Naive thymus-derived CD4-positive, alpha-beta T cell (primary cell): ENCODE results near the gene ZNF445. TPM values are rescaled to one million over a fixed set of nuclear protein-coding genes. Genes with fewer than 3 reads are reported as not detected.
A peak's percentile ranks its signal among the peaks of the same experiment; 100 is the strongest.

ENCODE experiments used
- ATAC-seq: fragments of 150-1000 bp; cut with Tn5 transposase; 2 replicates; pipeline ENCODE4 v1.10.0; 2021; ENCODE audit warnings: mild to moderate bottlenecking, moderate library complexity
- CTCF ChIA-PET: fragments of 350-600 bp; sonication (Branson Sonifier 250); formaldehyde crosslinking; loops from one replicate; lab custom pipeline; 2021; ENCODE audit warnings: antibody characterized with exemption; lab: Charles Lee
- POLR2A ChIA-PET: fragments of 350-600 bp; sonication (Branson Sonifier 250); formaldehyde crosslinking; loops from one replicate; lab custom pipeline; 2021; ENCODE audit warnings: antibody characterized with exemption, inconsistent platforms; lab: Charles Lee
- DNase-seq, 9 donors: peaks; one replicate each; pipeline versions ENCODE4 v3.0.0 to v3.0.0-alpha.2; 2020 to 2022; ENCODE audit warnings: mixed read lengths in 1 of 9
- H3K27ac ChIP-seq: one replicate; pipeline ENCODE4 v1.7.0; 2013; ENCODE audit warnings: mild to moderate bottlenecking, low read depth, low read length, moderate library complexity
- H3K27me3 ChIP-seq, 2 donors: one replicate each; pipeline ENCODE4 v1.7.0; 2013; ENCODE audit warnings: low read length in 2 of 2, mild to moderate bottlenecking in 2 of 2, moderate library complexity in 2 of 2; ENCODE audit not compliant: control insufficient read depth in 2 of 2, insufficient read depth in 2 of 2
- H3K36me3 ChIP-seq, 3 experiments: 1 replicate in 2 of 3; 2 replicates in 1 of 3; pipeline ENCODE4 v1.7.0; 2013; ENCODE audit warnings: low read length in 3 of 3, mild to moderate bottlenecking in 3 of 3, moderate library complexity in 1 of 3; ENCODE audit not compliant: insufficient read depth in 3 of 3, control insufficient read depth in 2 of 3
- H3K4me1 ChIP-seq, 2 donors: one replicate each; pipeline ENCODE4 v1.7.0; 2013; ENCODE audit warnings: low read length in 2 of 2, mild to moderate bottlenecking in 2 of 2, moderate library complexity in 1 of 2; ENCODE audit not compliant: control insufficient read depth in 2 of 2, insufficient read depth in 2 of 2
- H3K4me3 ChIP-seq: 2 replicates; pipeline ENCODE4 v1.7.0; 2013; ENCODE audit warnings: mild to moderate bottlenecking, low read length
- H3K9me3 ChIP-seq, 3 experiments: 1 replicate in 2 of 3; 2 replicates in 1 of 3; pipeline ENCODE4 v1.7.0; 2013; ENCODE audit warnings: low read length in 3 of 3; ENCODE audit not compliant: control insufficient read depth in 2 of 3
- H3K27ac Mint-ChIP-seq, 9 donors: one replicate each; pipeline ENCODE4 v1.8.0; 2020 to 2022; ENCODE audit warnings: mixed read lengths in 9 of 9, mild to moderate bottlenecking in 8 of 9, moderate library complexity in 5 of 9, inconsistent platforms in 2 of 9
- H3K27me3 Mint-ChIP-seq, 5 donors: one replicate each; pipeline ENCODE4 v1.8.0; 2021 to 2022; ENCODE audit warnings: mixed read lengths in 5 of 5, mild to moderate bottlenecking in 1 of 5
- H3K36me3 Mint-ChIP-seq, 5 donors: one replicate each; pipeline ENCODE4 v1.8.0; 2020 to 2022; ENCODE audit warnings: mixed read lengths in 5 of 5, mild to moderate bottlenecking in 3 of 5, inconsistent platforms in 1 of 5
- H3K4me1 Mint-ChIP-seq, 7 donors: one replicate each; pipeline ENCODE4 v1.8.0; 2020 to 2022; ENCODE audit warnings: mixed read lengths in 7 of 7, mild to moderate bottlenecking in 3 of 7, inconsistent platforms in 1 of 7
- H3K4me3 Mint-ChIP-seq, 10 donors: one replicate each; pipeline ENCODE4 v1.8.0; 2020 to 2022; ENCODE audit warnings: mild to moderate bottlenecking in 10 of 10, mixed read lengths in 10 of 10, moderate library complexity in 6 of 10, inconsistent platforms in 2 of 10
- H3K9me3 Mint-ChIP-seq, 11 donors: one replicate each; pipeline ENCODE4 v1.8.0; 2020 to 2022; ENCODE audit warnings: mixed read lengths in 11 of 11, mild to moderate bottlenecking in 4 of 11, inconsistent platforms in 1 of 11, moderate library complexity in 1 of 11
- intact Hi-C, 2 donors: fragments of 100-400 bp; cut with micrococcal nuclease; formaldehyde crosslinking; loops; one replicate each; pipeline ENCODE4 v1.15.1; 2023
- polyA plus RNA-seq, 2 donors: library from polyadenylated mRNA; unstranded; fragments of 300-500 nt; fragmentation: Illumina TruSeq; gene quantifications; one replicate each; pipeline ENCODE4 v1.2.3, GENCODE V29; 2021
- total RNA-seq, 6 experiments: library from RNA in 5 of 6; stranded (reverse) in 5 of 6; gene quantifications; 1 replicate in 5 of 6; 2 replicates in 1 of 6; pipeline ENCODE4 v1.2.3 and lab custom pipeline; 2021 to 2026

Gene ZNF445
- total and polyA plus RNA-seq, 7 experiments from 2014 or later = 5.1 to 37.6 (median 17.3) TPM

DNA sequence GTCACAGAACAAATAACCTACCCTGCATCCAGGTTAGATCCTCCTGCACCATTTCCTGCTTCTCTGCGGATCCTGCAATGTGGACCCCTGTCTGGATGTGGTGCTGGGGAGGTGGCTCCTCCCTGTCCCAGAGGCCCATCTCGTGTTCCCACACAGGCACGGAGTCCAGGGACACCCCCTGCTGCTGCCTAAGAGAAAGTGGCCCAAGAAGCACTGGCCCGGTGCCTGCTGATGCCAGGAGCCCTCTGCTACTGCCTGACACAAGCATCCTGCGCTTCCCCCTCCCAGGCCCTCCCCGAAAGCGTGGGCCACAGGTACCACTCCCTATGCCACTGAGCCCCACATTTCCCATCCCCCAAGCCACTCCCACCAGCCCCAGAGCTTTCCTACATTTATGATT is 48.6 kb downstream of the ZNF445 start:
- no peaks in the 10 kb centered on the region for H3K4me1 ChIP-seq
- POLR2A ChIA-PET = no interaction called here
- CTCF ChIA-PET = no interaction called here

GRCh38 chr3:44427683-44428082 is 49.8 kb downstream of the ZNF445 start:
- H3K4me3 Mint-ChIP-seq = peak overlapping the region in 1 of 10 donors; percentile 37
- CTCF ChIA-PET = no interaction called here
- no peak for DNase-seq
- Histone ChIP-seq H3K9me3 (no peaks in the 10 kb centered on the region), H3K27me3 (no peaks in the 10 kb centered on the region), H3K4me1 (no peaks in the 10 kb centered on the region), H3K36me3 (no peaks in the 10 kb centered on the region), H3K4me3 (no peak overlapping the region), H3K27ac (no peak overlapping the region)
- H3K4me1 Mint-ChIP-seq = peaks cover 0 to 2% (median 0%) of the 10 kb centered on the region in 7 donors
- POLR2A ChIA-PET = no interaction called here
- no peaks in the 10 kb centered on the region for H3K9me3 Mint-ChIP-seq
- intact Hi-C loops = no loop called here
- no peak overlapping the region for H3K27ac Mint-ChIP-seq
- no peaks in the 10 kb centered on the region for H3K36me3 Mint-ChIP-seq
- H3K27me3 Mint-ChIP-seq = peaks cover 0 to 7% (median 4%) of the 10 kb centered on the region in 5 donors
- ATAC-seq = no peak

More for the DNA sequence above, 48.6 kb downstream of the ZNF445 start:
- intact Hi-C loops = no loop called here
- Mint-ChIP-seq H3K4me1 (peaks cover 0 to 2% (median 0%) of the 10 kb centered on the region in 7 donors), H3K9me3 (no peaks in the 10 kb centered on the region), H3K27ac (no peak overlapping the region), H3K4me3 (no peak overlapping the region), H3K27me3 (peaks cover 0 to 7% (median 4%) of the 10 kb centered on the region in 5 donors), H3K36me3 (no peaks in the 10 kb centered on the region)
- DNase-seq (no peak), ATAC-seq (no peak)
- Histone ChIP-seq H3K36me3 (no peaks in the 10 kb centered on the region), H3K4me3 (no peak overlapping the region), H3K27ac (no peak overlapping the region), H3K9me3 (no peaks in the 10 kb centered on the region), H3K27me3 (no peaks in the 10 kb centered on the region)

GRCh38 chr3:44424758-44425157 is 52.7 kb downstream of the ZNF445 start:
- H3K27me3 Mint-ChIP-seq = peaks cover 0 to 11% (median 4%) of the 10 kb centered on the region in 5 donors
- Histone ChIP-seq H3K27me3 (no peaks in the 10 kb centered on the region), H3K4me1 (no peaks in the 10 kb centered on the region), H3K36me3 (no peaks in the 10 kb centered on the region), H3K4me3 (no peak overlapping the region), H3K9me3 (no peaks in the 10 kb centered on the region), H3K27ac (no peak overlapping the region)
- no peaks in the 10 kb centered on the region for H3K36me3 Mint-ChIP-seq
- H3K9me3 Mint-ChIP-seq = no peaks in the 10 kb centered on the region
- H3K4me1 Mint-ChIP-seq = peaks cover 0 to 2% (median 0%) of the 10 kb centered on the region in 7 donors
- H3K4me3 Mint-ChIP-seq = no peak overlapping the region
- CTCF ChIA-PET = no interaction called here
- intact Hi-C loops = no loop called here
- POLR2A ChIA-PET = interaction anchor here (0.6 kb wide), 1 partner anchor 86 kb away, joined by 3 read pairs; no protein-coding TSS in a partner anchor
- no peak overlapping the region for H3K27ac Mint-ChIP-seq
- ATAC-seq (no peak), DNase-seq (no peak)

GRCh38 chr3:44421280-44421679 is 56.2 kb downstream of the ZNF445 start:
- H3K27ac Mint-ChIP-seq = no peak overlapping the region
- Histone ChIP-seq H3K27me3 (no peaks in the 10 kb centered on the region), H3K4me3 (no peak overlapping the region), H3K4me1 (no peaks in the 10 kb centered on the region), H3K27ac (no peak overlapping the region), H3K36me3 (no peaks in the 10 kb centered on the region), H3K9me3 (no peaks in the 10 kb centered on the region)
- DNase-seq = no peak
- peaks cover 0 to 11% (median 6%) of the 10 kb centered on the region in 5 donors for H3K27me3 Mint-ChIP-seq
- ATAC-seq = no peak
- ChIA-PET CTCF (no interaction called here), POLR2A (no interaction called here)
- H3K9me3 Mint-ChIP-seq = peaks cover 0 to 3% (median 0%) of the 10 kb centered on the region in 11 donors
- H3K4me3 Mint-ChIP-seq = no peak overlapping the region
- H3K36me3 Mint-ChIP-seq = peaks cover 0 to 9% (median 0%) of the 10 kb centered on the region in 5 donors
- intact Hi-C loops = no loop called here
- H3K4me1 Mint-ChIP-seq = peaks cover 0 to 1% (median 0%) of the 10 kb centered on the region in 7 donors

DNA sequence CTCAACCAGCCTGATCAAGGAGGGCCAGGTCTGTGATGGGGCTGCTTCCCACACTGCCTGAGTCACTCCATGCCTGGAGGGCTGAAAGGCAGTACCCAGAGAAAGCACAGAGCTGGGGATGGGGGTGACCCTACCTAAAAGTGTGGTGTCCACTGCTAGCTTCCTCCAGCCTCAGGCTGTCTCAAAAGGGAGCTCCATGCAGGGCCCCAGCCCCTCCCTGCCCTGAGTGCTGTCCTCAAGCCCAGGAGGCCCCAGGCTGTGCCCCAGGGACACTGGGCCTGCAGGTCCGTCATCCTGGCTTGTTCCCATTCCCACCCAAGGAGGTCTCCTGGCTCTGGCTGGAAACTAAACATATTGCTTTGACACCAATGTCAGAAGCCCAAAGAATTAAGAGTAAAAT is 56.8 kb downstream of the ZNF445 start:
- peaks cover 0 to 3% (median 0%) of the 10 kb centered on the region in 11 donors for H3K9me3 Mint-ChIP-seq
- CTCF ChIA-PET = no interaction called here
- no peak for DNase-seq

DNA sequence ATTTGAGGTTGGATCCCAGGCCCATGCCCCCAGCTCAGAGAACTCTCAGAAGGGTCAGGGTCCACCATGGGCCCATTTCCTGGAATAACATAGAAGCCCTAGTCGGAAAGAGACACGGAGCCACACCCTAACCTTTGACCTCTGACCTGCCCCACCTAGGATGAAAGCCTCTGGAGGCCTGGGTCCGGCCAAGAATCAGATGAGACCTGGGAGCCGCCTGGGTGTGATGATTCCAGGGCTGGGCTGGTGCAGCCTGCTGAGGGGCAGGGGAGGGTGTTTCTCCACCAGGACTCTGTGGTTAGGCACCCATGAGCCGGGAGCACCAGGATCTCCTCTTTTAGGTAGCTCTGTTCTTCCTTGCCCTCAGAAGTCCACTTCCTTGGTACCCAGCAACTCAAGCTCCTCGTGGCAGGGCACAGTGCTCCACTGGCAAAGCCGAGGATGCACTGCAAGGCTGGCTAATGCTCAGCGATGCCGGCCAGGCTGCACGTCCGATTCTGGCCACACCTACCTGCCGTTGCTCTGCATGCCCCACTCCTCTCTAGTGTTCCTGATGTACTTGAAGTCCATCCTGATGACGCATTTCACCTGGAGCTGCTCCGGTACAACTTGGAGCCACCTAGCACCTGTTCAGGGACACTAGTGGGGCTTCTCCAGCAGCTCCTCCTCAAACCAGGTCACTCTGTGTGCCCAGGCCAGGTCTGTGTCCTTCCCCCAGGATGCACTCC is 57.4 kb downstream of the ZNF445 start:
- Histone ChIP-seq H3K27me3 (no peaks in the 10 kb centered on the region), H3K27ac (no peak overlapping the region), H3K4me3 (no peak overlapping the region), H3K4me1 (no peaks in the 10 kb centered on the region), H3K9me3 (no peaks in the 10 kb centered on the region), H3K36me3 (no peaks in the 10 kb centered on the region)
- Mint-ChIP-seq H3K27ac (no peak overlapping the region), H3K4me3 (no peak overlapping the region), H3K9me3 (peaks cover 0 to 3% (median 0%) of the 10 kb centered on the region in 11 donors), H3K36me3 (peaks cover 0 to 9% (median 0%) of the 10 kb centered on the region in 5 donors), H3K27me3 (peaks cover 0 to 11% (median 5%) of the 10 kb centered on the region in 5 donors), H3K4me1 (peaks cover 0 to 1% (median 0%) of the 10 kb centered on the region in 7 donors)
- DNase-seq (no peak), ATAC-seq (no peak)
- ChIA-PET CTCF (no interaction called here), POLR2A (no interaction called here)
- intact Hi-C loops = no loop called here

More for the DNA sequence above, 56.8 kb downstream of the ZNF445 start:
- no peaks in the 10 kb centered on the region for H3K4me1 ChIP-seq
- no peaks in the 10 kb centered on the region for H3K36me3 ChIP-seq
- Mint-ChIP-seq H3K4me3 (no peak overlapping the region), H3K27me3 (peaks cover 0 to 11% (median 6%) of the 10 kb centered on the region in 5 donors), H3K36me3 (peaks cover 0 to 9% (median 0%) of the 10 kb centered on the region in 5 donors), H3K27ac (no peak overlapping the region), H3K4me1 (peaks cover 0 to 1% (median 0%) of the 10 kb centered on the region in 7 donors)
- no peaks in the 10 kb centered on the region for H3K27me3 ChIP-seq
- intact Hi-C loops = no loop called here
- no peaks in the 10 kb centered on the region for H3K9me3 ChIP-seq
- no peak overlapping the region for H3K4me3 ChIP-seq
- H3K27ac ChIP-seq = no peak overlapping the region
- POLR2A ChIA-PET = no interaction called here
- ATAC-seq = no peak
